Breast epithelium (tissue), 3 donors: ENCODE data around the gene CMTM8.

Experiments
- POLR2A ChIP-seq: fragments of 450-650 bp; IDR thresholded peaks from one replicate; pipeline ENCODE4 v1.6.1; 2016; ENCODE audit warnings: antibody characterized with exemption, mild to moderate bottlenecking, moderate library complexity
- TF ChIP-seq, protein P1 (sequence below), 3 donors: fragments of 450-650 bp; IDR thresholded peaks; one replicate each; pipeline ENCODE4 v1.5.1; 2016 to 2017; ENCODE audit warnings: antibody characterized with exemption in 3 of 3, mild to moderate bottlenecking in 3 of 3, moderate library complexity in 3 of 3

DNA sequence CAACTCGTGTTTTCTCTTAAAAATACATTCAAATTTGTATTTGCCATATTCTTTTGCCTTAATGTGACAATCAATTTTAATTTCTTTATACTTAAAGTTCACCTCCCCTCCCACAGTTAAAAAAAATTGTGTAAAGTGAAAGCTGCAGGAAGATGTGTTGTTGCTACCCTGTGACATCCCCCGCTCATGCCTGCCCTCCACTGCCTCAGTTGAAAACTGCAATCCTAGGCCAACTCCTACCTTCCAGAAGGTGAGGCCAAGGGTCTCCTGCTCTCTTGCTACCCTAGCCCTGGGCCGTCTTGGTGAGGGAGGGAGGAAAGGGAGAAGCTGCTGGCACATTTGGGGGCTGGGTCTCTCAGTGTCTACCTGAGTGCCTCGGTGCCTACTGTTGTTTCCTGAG lies 96.2 kb downstream of the CMTM8 start:
- TF ChIP-seq, protein P1, sequence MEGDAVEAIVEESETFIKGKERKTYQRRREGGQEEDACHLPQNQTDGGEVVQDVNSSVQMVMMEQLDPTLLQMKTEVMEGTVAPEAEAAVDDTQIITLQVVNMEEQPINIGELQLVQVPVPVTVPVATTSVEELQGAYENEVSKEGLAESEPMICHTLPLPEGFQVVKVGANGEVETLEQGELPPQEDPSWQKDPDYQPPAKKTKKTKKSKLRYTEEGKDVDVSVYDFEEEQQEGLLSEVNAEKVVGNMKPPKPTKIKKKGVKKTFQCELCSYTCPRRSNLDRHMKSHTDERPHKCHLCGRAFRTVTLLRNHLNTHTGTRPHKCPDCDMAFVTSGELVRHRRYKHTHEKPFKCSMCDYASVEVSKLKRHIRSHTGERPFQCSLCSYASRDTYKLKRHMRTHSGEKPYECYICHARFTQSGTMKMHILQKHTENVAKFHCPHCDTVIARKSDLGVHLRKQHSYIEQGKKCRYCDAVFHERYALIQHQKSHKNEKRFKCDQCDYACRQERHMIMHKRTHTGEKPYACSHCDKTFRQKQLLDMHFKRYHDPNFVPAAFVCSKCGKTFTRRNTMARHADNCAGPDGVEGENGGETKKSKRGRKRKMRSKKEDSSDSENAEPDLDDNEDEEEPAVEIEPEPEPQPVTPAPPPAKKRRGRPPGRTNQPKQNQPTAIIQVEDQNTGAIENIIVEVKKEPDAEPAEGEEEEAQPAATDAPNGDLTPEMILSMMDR (IDR thresholded peaks at IDR 0.05), result no peak
- no peak for TF ChIP-seq POLR2A
